Sigmoid colon (tissue), 4 donors: Measurements from ENCODE around the gene NEURL4.

Experiments
- POLR2A ChIP-seq, 2 donors: fragments of 450-650 bp; IDR thresholded peaks; one replicate each; pipeline ENCODE4 v1.6.1; 2016; ENCODE audit warnings: antibody characterized with exemption in 2 of 2, mild to moderate bottlenecking in 2 of 2, moderate library complexity in 2 of 2
- POLR2AphosphoS5 ChIP-seq, 4 donors: sonication (generic); formaldehyde crosslinking; IDR thresholded peaks; one replicate each; pipeline ENCODE4 v1.6.1; 2017; ENCODE audit warnings: antibody characterized with exemption in 4 of 4

DNA sequence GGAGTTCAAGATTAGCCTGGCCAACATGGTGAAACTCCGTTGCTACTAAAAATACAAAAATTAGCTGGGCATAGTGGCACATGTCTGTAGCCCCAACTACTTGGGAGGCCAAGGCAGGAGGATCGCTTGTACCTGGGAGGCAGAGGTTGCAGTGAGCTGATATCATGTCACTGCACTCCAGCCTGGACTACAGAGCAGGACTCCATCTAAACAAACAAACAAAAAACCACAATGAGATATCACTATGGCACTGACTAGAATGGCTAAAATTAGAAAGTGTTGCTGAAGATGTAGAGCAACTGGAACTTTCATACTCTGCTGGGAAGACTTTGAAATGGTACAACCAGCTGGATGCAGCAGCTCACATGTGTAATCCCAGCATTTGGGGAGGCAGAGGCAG is 45.2 kb upstream of the NEURL4 start:
- TF ChIP-seq POLR2AphosphoS5 (IDR thresholded peaks at IDR 0.05): no peak
- TF ChIP-seq POLR2A (IDR thresholded peaks at IDR 0.05): no peak
